Measurements from ENCODE around the gene SNPH.

SNPH gene

GRCh38 chr20:1325173-1326030 is 59.3 kb downstream of the SNPH start:
- DNase-seq, result peak; percentile 98

- no peak for DNase-seq
Measured at GRCh38 chr20:1326031-1326930, 60.2 kb downstream of the SNPH start.

GRCh38 chr20:1327241-1327653 is 61.2 kb downstream of the SNPH start:
- no peak for DNase-seq

- DNase-seq, result no peak
Measured at GRCh38 chr20:1327827-1328679, 62.0 kb downstream of the SNPH start.

GRCh38 chr20:1328680-1329330 is 62.7 kb downstream of the SNPH start, which contains the start of gene SDCBP2:
Gene SDCBP2 (minus strand): TSS chr20:1329139. CDS start chr20:1320416, 8,723 bp downstream.
- no peak for DNase-seq

GRCh38 chr20:1330075-1330830 is 64.2 kb downstream of the SNPH start:
- peak; percentile 61 for DNase-seq

GRCh38 chr20:1331101-1331500 is 65.0 kb downstream of the SNPH start:
- no peak for DNase-seq

GRCh38 chr20:1331801-1332453 is 65.8 kb downstream of the SNPH start:
- no peak for DNase-seq

GRCh38 chr20:1332749-1333300 is 66.7 kb downstream of the SNPH start:
- no peak for DNase-seq

- no peak for DNase-seq
Measured at GRCh38 chr20:1333462-1334369, 67.6 kb downstream of the SNPH start.

- no peak for DNase-seq
Measured at GRCh38 chr20:1334370-1334731, 68.3 kb downstream of the SNPH start.

GRCh38 chr20:1334761-1335160 is 68.7 kb downstream of the SNPH start:
- DNase-seq, result no peak

GRCh38 chr20:1335961-1336698 is 70.0 kb downstream of the SNPH start:
- no peak for DNase-seq

- DNase-seq, result no peak
Measured at GRCh38 chr20:1336699-1337367, 70.7 kb downstream of the SNPH start.

- no peak for DNase-seq
Measured at GRCh38 chr20:1337441-1337840, 71.3 kb downstream of the SNPH start.

GRCh38 chr20:1338096-1338495 is 72.0 kb downstream of the SNPH start:
- no peak for DNase-seq

GRCh38 chr20:1338801-1339200 is 72.7 kb downstream of the SNPH start:
- DNase-seq, result no peak

All from central memory CD4-positive, alpha-beta T cell (primary cell).